GM10266 (cell line): ENCODE results near the gene PTMA.

Source experiments
- DNase-seq: peaks from one replicate; pipeline ENCODE4 v3.0.0; 2012; ENCODE audit errors: extremely low spot score
- CTCF ChIP-seq: IDR thresholded peaks from 2 replicates; pipeline ENCODE4 v1.5.1; 2012; ENCODE audit warnings: mild to moderate bottlenecking, low read depth; ENCODE audit not compliant: control insufficient read depth, insufficient read depth; ENCODE audit errors: missing control alignments

PTMA gene

GRCh38 chr2:231706731-231707624, 1.3 kb upstream of the PTMA start:
- DNase-seq: peak; percentile 95
- peak; percentile 94 for TF ChIP-seq CTCF

GRCh38 chr2:231707625-231707926, 749 bp upstream of the PTMA start:
- no peak for DNase-seq
- TF ChIP-seq CTCF: no peak

DNA sequence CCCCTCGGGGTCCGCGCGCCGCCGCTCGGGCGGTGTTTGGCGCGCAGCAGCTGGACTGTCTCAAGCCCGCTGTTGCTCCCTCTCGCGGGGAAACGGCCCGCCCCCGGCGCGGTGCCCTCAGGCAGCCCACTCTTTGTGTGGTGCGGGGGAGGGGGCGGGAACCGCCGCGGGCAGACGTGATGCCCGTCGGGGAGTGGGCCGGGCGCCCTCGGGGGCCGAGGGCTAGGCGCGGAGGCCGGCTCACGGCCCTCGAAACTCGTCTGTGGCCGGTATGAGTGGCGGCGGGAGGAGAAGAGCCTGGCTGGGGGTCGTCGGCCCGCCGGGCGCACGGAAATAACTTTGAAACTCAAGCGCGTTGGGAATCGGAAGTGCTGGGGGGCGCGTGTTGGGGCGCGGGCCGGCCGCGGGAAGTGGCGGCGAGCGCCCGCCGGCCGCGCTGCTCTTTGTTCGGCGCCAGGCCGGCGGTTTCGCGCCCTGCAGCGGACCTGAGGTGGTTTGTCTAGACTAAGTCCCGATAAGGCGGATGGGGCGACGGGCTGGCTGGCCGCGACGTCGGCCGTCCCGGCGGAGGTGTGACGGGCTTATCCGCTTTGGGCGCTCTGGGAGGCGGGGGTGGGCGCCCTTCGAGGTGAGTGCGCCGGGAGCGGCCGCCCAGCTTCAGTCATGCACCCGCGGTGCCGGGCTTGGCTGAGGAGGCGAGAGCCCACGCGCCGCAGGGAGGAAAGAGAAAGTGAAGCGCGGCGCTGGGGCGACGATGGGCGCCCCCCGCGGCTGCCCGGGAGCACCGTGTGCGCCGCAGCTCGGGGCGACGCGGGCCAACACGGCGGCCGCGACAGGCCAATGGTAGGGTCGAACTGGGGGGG, 679 bp downstream of the PTMA start:
- DNase-seq: no peak
- peak; percentile 33 for TF ChIP-seq CTCF

- no peak for DNase-seq
- TF ChIP-seq CTCF: no peak
These were observed 1.3 kb downstream of the PTMA start for GRCh38 chr2:231709636-231709980.

DNA sequence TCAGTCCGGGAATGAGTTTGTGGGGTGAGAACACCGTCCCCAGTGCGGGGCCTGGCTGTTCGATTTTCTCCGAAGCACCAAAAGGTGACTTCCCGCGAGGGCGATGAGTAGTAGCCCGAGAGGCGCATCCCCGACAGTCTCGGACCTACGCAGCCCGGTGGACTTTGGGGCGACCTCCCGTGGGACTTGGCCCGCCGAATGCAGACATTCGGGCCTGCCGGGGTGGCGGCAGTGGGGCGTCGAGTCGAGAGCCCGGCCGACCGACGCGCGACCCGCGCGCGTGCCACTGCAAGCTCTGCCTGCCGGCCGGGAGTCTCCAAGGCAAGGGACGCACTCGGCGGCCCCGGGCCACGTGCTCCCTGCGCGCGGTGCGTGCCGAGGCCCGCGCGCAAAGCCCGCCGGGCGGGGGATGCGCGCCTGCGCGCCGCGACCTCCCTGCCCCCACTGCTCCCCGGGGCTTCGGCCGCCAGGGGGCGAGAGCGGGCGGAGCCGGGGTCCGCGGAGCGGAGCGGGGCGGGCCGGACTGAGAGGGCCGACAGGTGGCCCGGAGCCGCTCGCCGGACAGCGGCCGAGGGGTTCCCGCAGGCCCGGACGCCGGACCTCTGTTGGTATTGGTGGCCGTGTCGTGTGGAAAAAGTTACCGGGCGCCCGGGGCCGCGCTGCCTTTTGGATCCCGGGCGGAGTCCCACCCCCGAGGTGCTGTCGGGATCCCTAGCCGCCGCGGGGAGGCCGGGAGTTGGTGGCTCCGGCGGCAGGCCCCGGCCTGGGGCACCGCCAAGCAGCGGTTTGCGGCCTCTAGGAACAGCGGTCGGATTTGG, 1.9 kb downstream of the PTMA start:
- peak; percentile 97 for TF ChIP-seq CTCF
- DNase-seq: peak; percentile 92

DNA sequence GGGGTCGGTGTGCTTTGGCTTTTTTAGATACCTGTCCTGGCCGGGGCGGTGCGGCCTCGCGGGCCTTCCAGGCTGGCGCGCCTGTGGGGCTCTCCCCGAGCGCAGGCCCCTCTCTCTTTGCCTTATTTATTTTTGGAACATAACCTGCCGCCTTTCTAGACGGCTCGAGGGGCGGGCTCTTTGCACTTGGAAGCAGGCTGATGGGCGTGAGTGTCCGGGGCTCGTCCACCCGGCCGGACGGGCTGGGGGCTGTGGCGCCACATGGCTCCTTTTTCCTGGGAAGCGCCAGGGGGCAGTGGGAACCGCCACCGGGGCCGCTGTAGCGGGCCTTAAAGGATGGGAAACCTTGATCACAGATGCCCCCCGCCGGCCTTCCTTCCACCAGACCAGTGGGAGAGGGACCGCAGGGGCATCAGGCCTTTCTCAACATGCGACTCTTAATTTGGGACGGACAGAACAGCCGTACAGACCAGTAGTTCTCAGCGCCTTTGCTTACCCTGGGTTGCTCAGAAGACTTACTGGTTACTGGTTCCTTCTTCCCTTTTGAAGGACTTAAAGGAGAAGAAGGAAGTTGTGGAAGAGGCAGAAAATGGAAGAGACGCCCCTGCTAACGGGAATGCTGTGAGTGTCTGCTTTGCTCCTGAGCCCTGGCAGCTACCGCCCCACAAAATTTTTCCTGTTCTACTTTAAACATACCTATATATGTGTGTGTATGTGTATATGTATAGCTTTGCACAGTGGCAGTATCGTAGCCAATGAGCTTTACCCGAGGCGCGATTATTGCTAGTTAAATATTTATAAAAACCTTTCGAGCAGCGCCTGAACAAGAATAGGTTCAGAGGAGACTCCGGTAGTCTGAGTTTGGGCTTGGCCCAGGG, 2.7 kb downstream of the PTMA start:
- no peak for TF ChIP-seq CTCF
- DNase-seq: no peak
